Measurements from ENCODE around the gene PIGU.
"Not testable (repeated sequence)": the region's sequence is repeated elsewhere in the genome, so short reads cannot be mapped to it uniquely, and the experiment has no call there.

PIGU gene

GRCh38 chr20:34618676-34619075, 58.2 kb downstream of the PIGU start:
- DNase-seq, result no peak

GRCh38 chr20:34616913-34617312, 60.0 kb downstream of the PIGU start:
- not testable (repeated sequence) for DNase-seq

GRCh38 chr20:34615477-34615876, 61.4 kb downstream of the PIGU start:
- DNase-seq, result no peak

- not testable (repeated sequence) for DNase-seq
These were observed 64.9 kb downstream of the PIGU start for GRCh38 chr20:34611976-34612375.

GRCh38 chr20:34607066-34607465, 69.8 kb downstream of the PIGU start:
- DNase-seq, result no peak

GRCh38 chr20:34604980-34605788, 71.7 kb downstream of the PIGU start:
- no peak for DNase-seq

- DNase-seq, result no peak
These were observed 75.8 kb downstream of the PIGU start for GRCh38 chr20:34600892-34601653.

GRCh38 chr20:34595377-34596184, 81.3 kb downstream of the PIGU start:
- no peak for DNase-seq

GRCh38 chr20:34586488-34587163, 90.3 kb downstream of the PIGU start:
- no peak for DNase-seq

- DNase-seq, result no peak
These were observed 91.9 kb downstream of the PIGU start for GRCh38 chr20:34585019-34585418.

GRCh38 chr20:34583544-34583943, 93.3 kb downstream of the PIGU start:
- DNase-seq, result no peak

- DNase-seq, result no peak
These were observed 94.0 kb downstream of the PIGU start for GRCh38 chr20:34582911-34583310.

GRCh38 chr20:34582221-34582620, 94.7 kb downstream of the PIGU start:
- no peak for DNase-seq

GRCh38 chr20:34581341-34582184, 95.3 kb downstream of the PIGU start:
- peak; percentile 65 for DNase-seq

- DNase-seq, result no peak
These were observed 96.6 kb downstream of the PIGU start for GRCh38 chr20:34579979-34580940.

- DNase-seq, result no peak
These were observed 97.5 kb downstream of the PIGU start for GRCh38 chr20:34579191-34579978.

GRCh38 chr20:34578521-34578920, 98.4 kb downstream of the PIGU start:
- DNase-seq, result no peak

GRCh38 chr20:34578025-34578424, 98.9 kb downstream of the PIGU start:
- no peak for DNase-seq

- DNase-seq, result no peak
These were observed 99.8 kb downstream of the PIGU start for GRCh38 chr20:34577061-34577460.

- no peak for DNase-seq
These were observed 101.1 kb downstream of the PIGU start for GRCh38 chr20:34575756-34576155.

All from stimulated activated CD4-positive, alpha-beta T cell treated with anti-CD3 and anti-CD28 coated beads, Interleukin-1b, Interleukin-23, amount 100 ng/mL, for 48 hours (primary cell).